BJ (cell line): Measurements from ENCODE around the gene PMIS2. TPM values are rescaled to one million over a fixed set of nuclear protein-coding genes. Genes with fewer than 3 reads are reported as not detected.

Source experiments
- CTCF ChIA-PET: fragments of 350-600 bp; formaldehyde crosslinking; extraction: SDS; loops from one replicate; lab custom pipeline; 2021; ENCODE audit warnings: antibody characterized with exemption, inconsistent platforms; lab: Yijun Ruan, JAX
- POLR2A ChIA-PET: fragments of 300-600 bp; sonication (Branson Sonifier 250); formaldehyde crosslinking; extraction: SDS; loops from one replicate; lab custom pipeline; 2021; ENCODE audit warnings: antibody characterized with exemption; lab: Charles Lee
- DNase-seq: peaks from one replicate; pipeline ENCODE4 v3.0.0-alpha.2; 2011; ENCODE audit warnings: low read depth
- H3K27me3 ChIP-seq: 2 replicates; pipeline ENCODE4 v1.6.0; 2011; ENCODE audit warnings: low read length; ENCODE audit not compliant: control insufficient read depth, insufficient read depth
- H3K36me3 ChIP-seq: 2 replicates; pipeline ENCODE4 v1.5.1; 2011; ENCODE audit warnings: low read length; ENCODE audit not compliant: control insufficient read depth, insufficient read depth
- H3K4me3 ChIP-seq: 2 replicates; pipeline ENCODE4 v1.5.1; 2011; ENCODE audit warnings: low read depth, mild to moderate bottlenecking, control low read depth, low read length
- CTCF ChIP-seq: IDR thresholded peaks from 2 replicates; pipeline ENCODE4 v1.5.1; 2011; ENCODE audit warnings: low read depth, mild to moderate bottlenecking, control low read depth, inconsistent platforms, low read length, moderate library complexity; ENCODE audit not compliant: insufficient read depth
- polyA plus RNA-seq: library from polyadenylated mRNA; depleted of rRNA; stranded (reverse); fragments of >200 nt; gene quantifications from 2 replicates; pipeline ENCODE4 v1.2.3, GENCODE V29; 2011

Gene PMIS2
- polyA plus RNA-seq, 1 experiment, result not detected

GRCh38 chr19:35562336-35562735 is 23.6 kb upstream of the PMIS2 start:
- no peak overlapping the region for H3K4me3 ChIP-seq
- DNase-seq, result no peak
- POLR2A ChIA-PET, result no interaction called here
- TF ChIP-seq CTCF, result no peak
- peaks cover 13% of the 10 kb centered on the region for H3K27me3 ChIP-seq
- CTCF ChIA-PET, result interaction anchor here (0.6 kb wide), 1 partner anchor 443 kb away, joined by 3 read pairs; no protein-coding TSS in a partner anchor
- H3K36me3 ChIP-seq, result no peaks in the 10 kb centered on the region

GRCh38 chr19:35562776-35563175 is 23.2 kb upstream of the PMIS2 start:
- Histone ChIP-seq H3K4me3 (no peak overlapping the region), H3K36me3 (no peaks in the 10 kb centered on the region), H3K27me3 (peaks cover 13% of the 10 kb centered on the region)
- ChIA-PET CTCF (interaction anchor here (0.7 kb wide), 1 partner anchor 35 kb away, joined by 3 read pairs; no protein-coding TSS in a partner anchor), POLR2A (no interaction called here)
- no peak for TF ChIP-seq CTCF
- DNase-seq, result no peak

GRCh38 chr19:35563207-35563829 is 22.7 kb upstream of the PMIS2 start, which contains the start of gene ATP4A:
Gene ATP4A (minus strand): TSS chr19:35563658. CDS start chr19:35563629, 29 bp downstream.
- peaks cover 13% of the 10 kb centered on the region for H3K27me3 ChIP-seq
- ChIA-PET CTCF (interaction anchor here (0.7 kb wide), 1 partner anchor 35 kb away, joined by 3 read pairs; no protein-coding TSS in a partner anchor), POLR2A (no interaction called here)
- H3K4me3 ChIP-seq, result no peak within 1 kb of the TSS
- no peaks in the 10 kb centered on the region for H3K36me3 ChIP-seq
- TF ChIP-seq CTCF, result no peak
- no peak for DNase-seq

- DNase-seq, result no peak
- Histone ChIP-seq H3K27me3 (peaks cover 5% of the 10 kb centered on the region; the same call in 1 of the 2 replicates), H3K36me3 (no peaks in the 10 kb centered on the region), H3K4me3 (no peak overlapping the region)
- CTCF ChIA-PET, result interaction anchor here (1.3 to 1.6 kb wide), 2 partner anchors 9 to 15 kb away, joined by 3 to 7 read pairs; no protein-coding TSS in a partner anchor
- no peak for TF ChIP-seq CTCF
- POLR2A ChIA-PET, result no interaction called here
Measured at GRCh38 chr19:35565016-35565856, 20.7 kb upstream of the PMIS2 start.

- Histone ChIP-seq H3K4me3 (no peak overlapping the region), H3K36me3 (no peaks in the 10 kb centered on the region), H3K27me3 (peaks cover 2% of the 10 kb centered on the region; the same call in 1 of the 2 replicates)
- no peak for DNase-seq
- CTCF ChIA-PET, result interaction anchor here (1.3 kb wide), 1 partner anchor 11 kb away, joined by 3 read pairs; no protein-coding TSS in a partner anchor
- no peak for TF ChIP-seq CTCF
- POLR2A ChIA-PET, result no interaction called here
Measured at GRCh38 chr19:35566738-35567137, 19.2 kb upstream of the PMIS2 start.
